GM12878 (cell line): ENCODE results near the gene FAM227A. TPM values are rescaled to one million over a fixed set of nuclear protein-coding genes. Genes with fewer than 3 reads are reported as not detected.

Source experiments
- ATAC-seq: fragments of 200-7000 bp; cut with Tn5 transposase; 3 replicates; pipeline ENCODE4 v1.9.1; 2020; ENCODE audit warnings: mild to moderate bottlenecking, moderate library complexity
- BruUV-seq: library from RNA; stranded (reverse); fragments of 400-500 nt; replicated peaks from 2 replicates; lab custom pipeline; 2021; lab: Mats Ljungman, UMichigan
- CTCF ChIA-PET: fragments of 300-600 bp; sonication (Branson Sonifier 250); formaldehyde crosslinking; extraction: SDS; loops from one replicate; lab custom pipeline; 2021; ENCODE audit warnings: inconsistent platforms; lab: Yijun Ruan, JAX
- POLR2A ChIA-PET: fragments of 350-600 bp; formaldehyde crosslinking; extraction: SDS; loops from one replicate; lab custom pipeline; 2021; ENCODE audit warnings: inconsistent platforms; lab: Charles Lee
- RAD21 ChIA-PET: fragments of 300-600 bp; sonication (Branson Sonifier 250); formaldehyde crosslinking; loops from one replicate; lab custom pipeline; 2023; ENCODE audit warnings: antibody characterized with exemption; ENCODE audit not compliant: unreplicated experiment; lab: Charles Lee
- SMC1A ChIA-PET: fragments of 300-600 bp; sonication (Branson Sonifier 250); formaldehyde crosslinking; loops from one replicate; lab custom pipeline; 2023; ENCODE audit not compliant: unreplicated experiment, uncharacterized antibody; lab: Charles Lee
- DNase-seq: peaks from one replicate; pipeline ENCODE4 v3.0.0-alpha.2; 2011; ENCODE audit warnings: low read depth, low spot score
- FAIRE-seq: peaks from 3 replicates; lab custom pipeline; 2011; peaks lifted over from hg19 to GRCh38; lab: Jason Lieb, UNC
- H2AFZ ChIP-seq: 2 replicates; pipeline ENCODE4 v1.6.0; 2011; ENCODE audit warnings: low read depth, low read length, control low read depth; ENCODE audit not compliant: control insufficient read depth
- H3K27ac ChIP-seq: 2 replicates; pipeline ENCODE4 v1.5.1; 2011; ENCODE audit warnings: control low read depth; ENCODE audit not compliant: control insufficient read depth, insufficient read depth
- H3K27me3 ChIP-seq, 2 experiments: replicated peaks in 1 of 2; 2 replicates each; pipeline versions ENCODE4 v1.6.0 to v1.6.1; 2011; ENCODE audit warnings: low read length in 1 of 2; ENCODE audit not compliant: control insufficient read depth in 2 of 2, insufficient read depth in 2 of 2
- H3K36me3 ChIP-seq, 2 experiments: 2 replicates each; pipeline ENCODE4 v1.5.1; 2011; ENCODE audit warnings: low read length in 1 of 2; ENCODE audit not compliant: control insufficient read depth in 2 of 2, insufficient read depth in 2 of 2
- H3K4me1 ChIP-seq: 2 replicates; pipeline ENCODE4 v1.6.1; 2011; ENCODE audit warnings: mild to moderate bottlenecking, low read length, moderate library complexity, mixed read lengths; ENCODE audit not compliant: control insufficient read depth, insufficient read depth
- H3K4me2 ChIP-seq: 2 replicates; pipeline ENCODE4 v1.6.0; 2011; ENCODE audit warnings: control low read depth; ENCODE audit not compliant: control insufficient read depth, insufficient read depth
- H3K4me3 ChIP-seq: fragments of 200-600 bp; sonication (generic); 2 replicates; pipeline ENCODE4 v1.5.1; 2016
- H3K79me2 ChIP-seq: 2 replicates; pipeline ENCODE4 v1.6.0; 2011; ENCODE audit warnings: low read length; ENCODE audit not compliant: control insufficient read depth, insufficient read depth
- H3K9ac ChIP-seq: 2 replicates; pipeline ENCODE4 v1.8.0; 2011; ENCODE audit warnings: low read length, control low read depth, mixed read lengths; ENCODE audit not compliant: control insufficient read depth, insufficient read depth
- H3K9me3 ChIP-seq: replicated peaks from 3 replicates; pipeline ENCODE4 v1.5.1; 2011; ENCODE audit warnings: mild to moderate bottlenecking, low read length; ENCODE audit not compliant: control insufficient read depth, insufficient read depth
- H4K20me1 ChIP-seq: 2 replicates; pipeline ENCODE4 v1.6.0; 2011; ENCODE audit not compliant: control insufficient read depth, insufficient read depth
- BCL3 ChIP-seq: IDR thresholded peaks from 2 replicates; pipeline ENCODE4 v1.6.1; 2011; ENCODE audit warnings: borderline replicate concordance, low read depth, mild to moderate bottlenecking, moderate library complexity, low read length; ENCODE audit not compliant: insufficient read depth, poor library complexity, severe bottlenecking
- FOXK2 ChIP-seq: fragments of 450-650 bp; IDR thresholded peaks from 2 replicates; pipeline ENCODE4 v1.6.1; 2017; ENCODE audit warnings: mild to moderate bottlenecking, moderate library complexity
- LARP7 ChIP-seq: fragments of 450-650 bp; IDR thresholded peaks from 2 replicates; pipeline ENCODE4 v1.6.1; 2017; ENCODE audit warnings: mild to moderate bottlenecking
- NFYB ChIP-seq: IDR thresholded peaks from 2 replicates; pipeline ENCODE4 v1.6.1; 2011; ENCODE audit warnings: low read depth, mild to moderate bottlenecking, low read length, improper control_type of control experiment, moderate library complexity; ENCODE audit not compliant: insufficient read depth
- RB1 ChIP-seq: fragments of 450-650 bp; formaldehyde crosslinking; IDR thresholded peaks from 2 replicates; pipeline ENCODE4 v1.6.1; 2017; ENCODE audit warnings: mild to moderate bottlenecking, borderline replicate concordance
- ZNF687 ChIP-seq: fragments of 450-650 bp; IDR thresholded peaks from 2 replicates; pipeline ENCODE4 v1.6.1; 2017; ENCODE audit warnings: mild to moderate bottlenecking, moderate library complexity
- WGBS: methylation state at CpG from one replicate; pipeline ENCODE4 v1.1.6; 2016; ENCODE audit warnings: low lambda C conversion rate; ENCODE audit not compliant: insufficient replicate concordance, insufficient coverage; ENCODE audit errors: missing lambda C conversion rate; 5-methylcytosine and 5-hydroxymethylcytosine counted together
- in situ Hi-C: fragments of 300-500 bp; cut with MboI; formaldehyde crosslinking; loops from 9 replicates; pipeline ENCODE4 v1.14.3; 2018; ENCODE audit warnings: mixed read lengths
- intact Hi-C: fragments of 100-400 bp; cut with micrococcal nuclease; formaldehyde crosslinking; loops from one replicate; pipeline ENCODE4 v1.14.2; 2022; ENCODE audit not compliant: unreplicated experiment
- polyA plus RNA-seq, 11 experiments: library from polyadenylated mRNA; depleted of rRNA in 4 of 11; unstranded in 6 of 11; stranded (reverse) in 5 of 11; fragments of >200 nt; fragmentation: Nextera tagmentation in 4 of 11; fragmentation: Illumina TruSeq in 1 of 11; extraction: Ambion mirVana in 4 of 11; extraction: Trizol in 1 of 11; gene quantifications; 1 replicate in 1 of 11; 2 replicates in 10 of 11; pipeline versions ENCODE4 v1.2.1 to v1.2.3, GENCODE V29; 2011 to 2016; ENCODE audit warnings: inconsistent platforms in 2 of 11, missing spikeins in 2 of 11, low read depth in 1 of 11
- total RNA-seq, 4 experiments: library from RNA; depleted of rRNA in 3 of 4; stranded (reverse); fragments of >200 nt in 3 of 4; fragmentation: Illumina TruSeq in 1 of 4; extraction: Trizol in 1 of 4; gene quantifications; 2 replicates each; pipeline versions ENCODE4 v1.2.1 to v1.2.3, GENCODE V29; 2013 to 2021

Gene FAM227A
- total and polyA plus RNA-seq, 10 of the 15 experiments (the other 5 are each of a cell fraction or from before 2014, with no cell fraction given) = 0.02 to 0.59 (median 0.25) TPM

DNA sequence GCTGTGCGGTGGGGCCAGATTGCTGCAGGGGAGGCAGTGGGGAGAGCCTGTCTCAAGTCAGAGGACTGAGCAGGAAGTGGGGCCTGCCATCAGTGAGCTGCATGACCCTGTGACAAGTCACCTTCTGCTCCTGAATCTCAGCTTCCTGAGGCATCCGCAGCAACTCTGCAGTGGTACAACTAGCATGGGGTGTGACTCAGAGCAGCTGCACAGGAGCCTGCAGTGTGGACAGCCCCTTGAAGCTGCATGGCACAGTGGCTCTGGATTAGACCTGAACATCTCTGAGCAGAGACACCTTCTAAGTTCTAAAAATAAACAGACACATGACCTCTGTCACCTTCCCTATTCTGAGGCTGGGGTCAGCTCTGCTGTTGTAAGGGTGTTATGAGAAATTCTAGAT is 18.0 kb downstream of the FAM227A start (continued):
- TF ChIP-seq ZNF687 = no peak
- TF ChIP-seq NFYB = no peak
- no peak for TF ChIP-seq LARP7
- TF ChIP-seq RB1 = no peak
- no peak for TF ChIP-seq BCL3
- TF ChIP-seq, all 136 proteins: peak for 0

GRCh38 chr22:38632528-38632927 is 23.7 kb downstream of the FAM227A start:
- H3K9ac ChIP-seq = no peak overlapping the region
- BruUV-seq = no TSS peak
- no peak for TF ChIP-seq FOXK2
- ChIA-PET RAD21 (no interaction called here), SMC1A (no interaction called here), POLR2A (no interaction called here), CTCF (no interaction called here)
- H3K9me3 ChIP-seq = no peaks in the 10 kb centered on the region
- peaks cover 0 to 3% of the 10 kb centered on the region in 2 experiments; a peak in 2 of 4 replicates for H3K27me3 ChIP-seq
- no peaks in the 10 kb centered on the region for H4K20me1 ChIP-seq
- no peak for FAIRE-seq
- H3K36me3 ChIP-seq = no peaks in the 10 kb centered on the region
- in situ Hi-C loops = no loop called here
- WGBS = 18% methylated on average over 3 of the region's 3 CpGs
- no peak overlapping the region for H3K4me2 ChIP-seq
- ATAC-seq = no peak
- no peak overlapping the region for H3K4me3 ChIP-seq
- no peak for DNase-seq
- intact Hi-C loops = no loop called here
- H3K27ac ChIP-seq = no peak overlapping the region
- H2AFZ ChIP-seq = no peak overlapping the region
- H3K4me1 ChIP-seq = no peaks in the 10 kb centered on the region
- H3K79me2 ChIP-seq = no peaks in the 10 kb centered on the region
